CD8-positive, alpha-beta memory T cell (primary cell): ENCODE results near the gene SRL. TPM values are rescaled to one million over a fixed set of nuclear protein-coding genes. Genes with fewer than 3 reads are reported as not detected.

Experiments
- CTCF ChIA-PET: fragments of 350-600 bp; sonication (Branson Sonifier 250); formaldehyde crosslinking; loops from one replicate; lab custom pipeline; 2021; ENCODE audit warnings: antibody characterized with exemption; lab: Charles Lee
- POLR2A ChIA-PET: fragments of 350-600 bp; sonication (Branson Sonifier 250); formaldehyde crosslinking; loops from one replicate; lab custom pipeline; 2021; ENCODE audit warnings: antibody characterized with exemption; lab: Charles Lee
- DNase-seq, 5 donors: peaks; one replicate each; pipeline versions ENCODE4 v3.0.0 to v3.0.0-alpha.2; 2020 to 2022; ENCODE audit warnings: mixed read lengths in 1 of 5
- H3K27ac ChIP-seq: one replicate; pipeline ENCODE4 v1.7.0; 2013; ENCODE audit warnings: low read depth, mild to moderate bottlenecking, low read length, moderate library complexity
- H3K27me3 ChIP-seq: 2 replicates; pipeline ENCODE4 v1.7.0; 2013; ENCODE audit warnings: low read length, mild to moderate bottlenecking; ENCODE audit not compliant: insufficient read depth, poor library complexity, severe bottlenecking
- H3K36me3 ChIP-seq: 2 replicates; pipeline ENCODE4 v1.7.0; 2013; ENCODE audit warnings: mild to moderate bottlenecking, low read length, moderate library complexity; ENCODE audit not compliant: insufficient read depth
- H3K4me1 ChIP-seq: 2 replicates; pipeline ENCODE4 v1.7.0; 2013; ENCODE audit warnings: mild to moderate bottlenecking, low read length, moderate library complexity; ENCODE audit not compliant: insufficient read depth
- H3K4me3 ChIP-seq: 2 replicates; pipeline ENCODE4 v1.7.0; 2013; ENCODE audit warnings: mild to moderate bottlenecking, low read length
- H3K9me3 ChIP-seq: 2 replicates; pipeline ENCODE4 v1.7.0; 2013; ENCODE audit warnings: mild to moderate bottlenecking, low read length
- H3K27ac Mint-ChIP-seq, 8 donors: one replicate each; pipeline ENCODE4 v1.8.0; 2020 to 2021; ENCODE audit warnings: mixed read lengths in 8 of 8, mild to moderate bottlenecking in 6 of 8, inconsistent platforms in 3 of 8, moderate library complexity in 3 of 8
- H3K27me3 Mint-ChIP-seq, 2 donors: one replicate each; pipeline ENCODE4 v1.8.0; 2020 to 2021; ENCODE audit warnings: mixed read lengths in 2 of 2, mild to moderate bottlenecking in 1 of 2, moderate library complexity in 1 of 2
- H3K36me3 Mint-ChIP-seq, 3 donors: one replicate each; pipeline ENCODE4 v1.8.0; 2020 to 2021; ENCODE audit warnings: mixed read lengths in 3 of 3, inconsistent platforms in 1 of 3, mild to moderate bottlenecking in 1 of 3
- H3K4me1 Mint-ChIP-seq, 3 donors: one replicate each; pipeline ENCODE4 v1.8.0; 2020 to 2021; ENCODE audit warnings: mixed read lengths in 3 of 3, inconsistent platforms in 1 of 3, mild to moderate bottlenecking in 1 of 3
- H3K4me3 Mint-ChIP-seq, 7 donors: one replicate each; pipeline ENCODE4 v1.8.0; 2020 to 2021; ENCODE audit warnings: mixed read lengths in 7 of 7, mild to moderate bottlenecking in 6 of 7, moderate library complexity in 4 of 7, inconsistent platforms in 2 of 7
- H3K9me3 Mint-ChIP-seq, 5 donors: one replicate each; pipeline ENCODE4 v1.8.0; 2020 to 2022; ENCODE audit warnings: mixed read lengths in 5 of 5, mild to moderate bottlenecking in 3 of 5, moderate library complexity in 2 of 5, inconsistent platforms in 1 of 5
- polyA plus RNA-seq: library from polyadenylated mRNA; unstranded; fragments of 300-500 nt; fragmentation: Illumina TruSeq; gene quantifications from one replicate; pipeline ENCODE4 v1.2.3, GENCODE V29; 2021
- total RNA-seq, 2 experiments: library from RNA; stranded (reverse); gene quantifications; one replicate each; pipeline ENCODE4 v1.2.3, GENCODE V29; 2021

The SRL gene
- total and polyA plus RNA-seq, 3 experiments from 2014 or later, result not detected

GRCh38 chr16:4141604-4142003, 100.3 kb downstream of the SRL start:
- Histone ChIP-seq H3K4me1 (peaks cover 6% of the 10 kb centered on the region), H3K27ac (no peak overlapping the region), H3K36me3 (no peaks in the 10 kb centered on the region), H3K27me3 (no peaks in the 10 kb centered on the region), H3K9me3 (no peaks in the 10 kb centered on the region), H3K4me3 (no peak overlapping the region)
- Mint-ChIP-seq H3K4me1 (peaks cover 9 to 17% (median 9%) of the 10 kb centered on the region in 3 donors), H3K27me3 (peaks cover 3 to 7% of the 10 kb centered on the region in 2 donors), H3K9me3 (peaks cover 0 to 1% (median 0%) of the 10 kb centered on the region in 5 donors), H3K4me3 (no peak overlapping the region), H3K36me3 (peaks cover 0 to 5% (median 2%) of the 10 kb centered on the region in 3 donors), H3K27ac (peak overlapping the region in 2 of 8 donors; percentile 45 to 47)
- no peak for DNase-seq
- CTCF ChIA-PET, result no interaction called here
- POLR2A ChIA-PET, result no interaction called here

GRCh38 chr16:4140652-4141051, 101.2 kb downstream of the SRL start:
- Histone ChIP-seq H3K27ac (no peak overlapping the region), H3K4me3 (no peak overlapping the region), H3K36me3 (no peaks in the 10 kb centered on the region), H3K4me1 (peaks cover 6% of the 10 kb centered on the region), H3K27me3 (no peaks in the 10 kb centered on the region), H3K9me3 (no peaks in the 10 kb centered on the region)
- Mint-ChIP-seq H3K9me3 (peaks cover 0 to 1% (median 0%) of the 10 kb centered on the region in 5 donors), H3K4me3 (no peak overlapping the region), H3K4me1 (peaks cover 9 to 17% (median 9%) of the 10 kb centered on the region in 3 donors), H3K27ac (no peak overlapping the region), H3K27me3 (peaks cover 5 to 14% of the 10 kb centered on the region in 2 donors), H3K36me3 (peaks cover 0 to 5% (median 2%) of the 10 kb centered on the region in 3 donors)
- ChIA-PET CTCF (no interaction called here), POLR2A (no interaction called here)
- DNase-seq, result no peak

- H3K36me3 Mint-ChIP-seq, result peaks cover 0 to 5% (median 2%) of the 10 kb centered on the region in 3 donors
- no peaks in the 10 kb centered on the region for H3K9me3 ChIP-seq
- DNase-seq, result no peak
- no peaks in the 10 kb centered on the region for H3K36me3 ChIP-seq
- H3K4me1 Mint-ChIP-seq, result peaks cover 9 to 17% (median 9%) of the 10 kb centered on the region in 3 donors
- H3K27ac ChIP-seq, result no peak overlapping the region
- H3K4me1 ChIP-seq, result peaks cover 6% of the 10 kb centered on the region
- ChIA-PET CTCF (no interaction called here), POLR2A (no interaction called here)
- H3K4me3 Mint-ChIP-seq, result no peak overlapping the region
- H3K4me3 ChIP-seq, result no peak overlapping the region
- no peak overlapping the region for H3K27ac Mint-ChIP-seq
- H3K27me3 ChIP-seq, result no peaks in the 10 kb centered on the region
- H3K9me3 Mint-ChIP-seq, result peaks cover 0 to 1% (median 0%) of the 10 kb centered on the region in 5 donors
- peaks cover 7 to 18% of the 10 kb centered on the region in 2 donors for H3K27me3 Mint-ChIP-seq
These were observed 101.9 kb downstream of the SRL start for GRCh38 chr16:4139968-4140367.

Other genes starting within 250 kb of the SRL start
- 1 to 10 TPM; 8.2 to 9.2 TPM for gene ADCY9, start 125.6 kb downstream of the SRL start, total RNA-seq
- gene ADCY9, start 125.6 kb downstream of the SRL start, polyA plus RNA-seq, result 1.2 TPM
- gene TFAP4, start 30.9 kb upstream of the SRL start, total RNA-seq, result 10 to 100 TPM; 43.0 to 43.8 TPM
- 0.92 TPM for gene TFAP4, start 30.9 kb upstream of the SRL start, polyA plus RNA-seq
- gene GLIS2, start 74.0 kb upstream of the SRL start, total RNA-seq, result under 1 TPM; 0.13 to 0.26 TPM
- not detected for gene GLIS2, start 74.0 kb upstream of the SRL start, polyA plus RNA-seq
- gene PAM16, start 109.2 kb upstream of the SRL start, total RNA-seq, result 10 to 100 TPM; 66.6 to 70.2 TPM
- gene PAM16, start 109.2 kb upstream of the SRL start, polyA plus RNA-seq, result 38.6 TPM
- under 1 TPM in 1 of 2 experiments, not detected in 1; 0.31 TPM for gene VASN, start 129.8 kb upstream of the SRL start, total RNA-seq
- not detected for gene VASN, start 129.8 kb upstream of the SRL start, polyA plus RNA-seq
- gene CORO7, start 174.5 kb upstream of the SRL start, total RNA-seq, result 10 to 100 TPM; 92.0 to 96.3 TPM
- 129 TPM for gene CORO7, start 174.5 kb upstream of the SRL start, polyA plus RNA-seq
- gene DNAJA3, start 183.8 kb upstream of the SRL start, total RNA-seq, result 100 to 1,000 TPM; 104 to 108 TPM
- 51.1 TPM for gene DNAJA3, start 183.8 kb upstream of the SRL start, polyA plus RNA-seq
- 10 to 100 TPM; 63.8 to 65.8 TPM for gene NMRAL1, start 232.5 kb upstream of the SRL start, total RNA-seq
- 75.4 TPM for gene NMRAL1, start 232.5 kb upstream of the SRL start, polyA plus RNA-seq
- 10 to 100 TPM; 87.5 to 95.2 TPM for gene HMOX2, start 234.3 kb upstream of the SRL start, total RNA-seq
- 178 TPM for gene HMOX2, start 234.3 kb upstream of the SRL start, polyA plus RNA-seq